ENCODE measurements around the gene PLPPR1. TPM values are rescaled to one million over a fixed set of nuclear protein-coding genes. Genes with fewer than 3 reads are reported as not detected.

The PLPPR1 gene
- not detected in 2 replicates for total RNA-seq

GRCh38 chr9:101028346-101029314 lies at the start of gene PLPPR1:
PLPPR1 (plus strand) TSS chr9:101028727.

